Mesenteric fat pad (tissue), 1 donor: ENCODE data around the gene ANKS1A. TPM values are rescaled to one million over a fixed set of nuclear protein-coding genes. Genes with fewer than 3 reads are reported as not detected.
A peak's percentile ranks its signal among the peaks of the same experiment; 100 is the strongest.

Source experiments
- DNase-seq: peaks from one replicate; pipeline ENCODE4 v3.0.0-alpha.2; 2020; ENCODE audit warnings: low spot score
- total RNA-seq: library from RNA; stranded (reverse); fragmentation: NEBNext Ultra II Directional; extraction: Animal tissue kit (Norgen Biotek cat#: 25700); gene quantifications from one replicate; pipeline ENCODE4 v1.2.1, GENCODE V29; 2021
- donor health status: DM: yes; HTN: yes; CAD: no.

The ANKS1A gene
- total RNA-seq, 1 donor from 2014 or later, result 21.9 TPM

DNA sequence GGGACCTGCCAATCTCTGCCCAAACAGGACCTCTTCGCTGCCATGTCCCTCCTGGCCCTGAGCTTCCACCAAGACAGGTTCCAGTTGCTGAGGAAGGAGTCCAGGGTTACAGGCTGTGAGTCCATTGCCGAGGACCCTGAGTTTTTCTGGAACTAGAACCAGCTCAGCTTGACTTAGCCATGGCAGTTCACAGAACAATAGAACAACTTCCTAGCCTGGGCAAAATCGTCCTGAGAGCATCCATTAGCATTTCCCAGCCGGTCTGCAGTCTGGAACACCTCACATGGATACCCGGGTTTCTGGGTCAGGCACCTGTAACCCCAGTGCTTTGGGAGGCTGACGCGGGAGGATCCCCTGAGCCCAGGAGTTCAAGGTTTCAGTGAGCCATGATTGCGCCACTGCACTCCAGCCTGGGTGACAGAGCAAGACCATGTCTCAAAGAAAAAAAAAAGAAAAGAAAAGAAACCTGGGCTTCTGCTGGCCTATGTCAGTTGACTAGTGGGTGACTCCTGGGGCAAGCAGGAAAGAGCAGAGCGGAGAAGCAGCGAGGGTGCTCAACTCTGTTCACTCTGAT lies 161.8 kb downstream of the ANKS1A start:
- DNase-seq, result no peak

DNA sequence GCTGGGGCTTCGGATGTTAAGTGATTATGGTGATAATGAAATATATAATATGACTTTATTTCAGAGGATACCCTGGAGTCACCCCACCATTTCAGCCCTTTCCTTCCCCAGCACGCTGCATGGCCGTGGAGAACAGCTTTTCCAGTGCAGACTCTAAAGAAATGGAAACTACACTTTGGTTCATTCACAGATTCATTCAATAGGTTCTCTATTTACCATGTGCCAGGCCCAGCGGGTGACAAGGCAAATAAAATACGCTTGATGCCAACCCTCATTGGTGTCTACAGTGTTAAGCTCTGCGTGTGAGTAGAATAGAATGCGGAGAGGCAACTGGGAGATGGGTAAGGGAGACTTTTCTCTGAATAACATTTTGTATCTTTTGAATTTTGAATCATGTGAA lies 162.3 kb downstream of the ANKS1A start:
- no peak for DNase-seq

DNA sequence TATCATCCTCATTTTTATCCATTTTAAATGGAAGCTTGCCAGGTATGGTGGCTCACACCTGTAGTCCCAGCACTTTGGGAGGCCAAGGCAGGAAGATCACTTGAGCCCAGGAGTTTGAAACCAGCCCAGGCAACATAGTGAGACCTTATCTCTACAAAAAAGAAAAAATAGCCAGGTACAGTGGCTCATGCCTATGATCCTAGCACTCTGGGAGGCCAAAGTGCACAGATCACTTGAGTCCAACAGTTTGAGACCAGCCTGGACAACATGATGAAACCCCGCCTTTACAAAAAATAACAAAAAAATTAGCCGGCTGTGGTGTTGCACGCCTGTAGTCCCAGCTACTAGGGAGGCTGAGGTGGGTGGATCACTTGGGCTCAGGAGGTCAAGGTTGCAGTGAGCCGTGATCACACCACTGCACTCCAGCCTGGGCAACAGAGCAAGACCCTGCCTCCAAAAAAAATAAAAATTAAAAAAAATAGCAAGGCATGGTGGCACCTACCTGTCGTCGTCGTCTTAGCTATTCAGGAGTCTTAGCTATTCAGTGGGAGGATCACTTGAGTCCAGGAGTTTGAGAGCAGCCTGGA lies 163.0 kb downstream of the ANKS1A start:
- no peak for DNase-seq

DNA sequence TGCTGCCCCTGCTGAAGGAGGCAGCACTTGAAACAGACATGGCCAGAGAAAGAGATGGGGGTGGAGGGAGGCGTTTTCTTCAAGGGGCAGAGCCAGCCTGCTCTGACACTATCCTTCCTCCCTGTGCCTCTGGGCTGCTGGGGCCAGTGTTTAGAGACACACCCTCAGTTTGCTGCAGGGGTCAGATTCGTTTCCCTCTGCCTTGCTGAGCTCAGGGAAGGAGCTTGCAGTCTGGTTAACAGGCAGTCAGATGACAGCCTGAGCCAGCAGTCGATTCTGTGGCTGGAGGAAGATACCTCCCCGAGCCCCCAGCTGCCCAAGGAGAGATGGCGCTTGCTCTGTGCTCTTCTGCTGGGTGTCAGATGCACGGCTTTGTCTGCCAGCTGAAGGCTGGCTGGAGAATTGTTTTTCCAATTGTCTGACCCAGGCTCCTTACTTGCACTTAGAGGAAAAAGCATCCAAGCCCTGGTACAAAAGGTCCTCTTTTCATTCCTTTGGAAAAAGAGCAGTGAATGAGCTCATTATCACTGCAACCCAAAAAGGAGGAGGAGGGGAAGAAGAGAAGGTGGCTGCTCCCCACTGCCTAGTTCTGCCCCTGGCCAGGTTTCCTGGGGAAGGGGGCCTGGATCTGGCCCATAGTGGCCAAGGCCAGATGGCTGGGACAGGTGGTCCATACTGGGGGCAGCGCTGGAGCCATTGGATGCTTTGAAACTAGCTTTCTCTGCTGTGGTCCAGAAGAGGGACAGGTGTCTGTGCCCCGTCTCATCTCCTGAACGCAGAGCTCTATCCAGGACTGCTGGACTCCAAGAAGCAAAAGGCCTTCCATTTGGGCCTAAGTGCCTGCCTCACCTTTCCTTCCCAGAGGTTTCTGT lies 163.9 kb downstream of the ANKS1A start:
- DNase-seq, result peak; percentile 84

DNA sequence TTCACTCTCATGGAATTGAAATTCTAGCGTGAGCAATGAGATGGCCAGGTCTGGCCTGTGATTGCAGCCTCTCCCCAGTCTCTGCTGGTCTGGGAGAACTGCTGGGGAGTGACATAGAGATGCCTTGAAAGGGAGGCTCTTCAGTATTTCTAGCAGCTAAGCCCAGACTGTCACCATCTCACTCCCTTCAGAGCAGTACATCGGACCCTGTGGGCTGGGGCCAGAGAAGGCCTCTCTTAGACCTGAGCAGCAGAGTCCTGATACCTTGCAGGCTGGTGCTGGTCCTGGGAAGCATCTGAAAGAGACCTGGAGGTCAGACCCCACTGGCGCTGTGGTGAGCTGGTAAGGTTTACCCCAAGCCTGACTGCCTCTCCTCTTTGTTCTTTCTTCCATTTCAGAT lies 164.6 kb downstream of the ANKS1A start:
- DNase-seq, result no peak

DNA sequence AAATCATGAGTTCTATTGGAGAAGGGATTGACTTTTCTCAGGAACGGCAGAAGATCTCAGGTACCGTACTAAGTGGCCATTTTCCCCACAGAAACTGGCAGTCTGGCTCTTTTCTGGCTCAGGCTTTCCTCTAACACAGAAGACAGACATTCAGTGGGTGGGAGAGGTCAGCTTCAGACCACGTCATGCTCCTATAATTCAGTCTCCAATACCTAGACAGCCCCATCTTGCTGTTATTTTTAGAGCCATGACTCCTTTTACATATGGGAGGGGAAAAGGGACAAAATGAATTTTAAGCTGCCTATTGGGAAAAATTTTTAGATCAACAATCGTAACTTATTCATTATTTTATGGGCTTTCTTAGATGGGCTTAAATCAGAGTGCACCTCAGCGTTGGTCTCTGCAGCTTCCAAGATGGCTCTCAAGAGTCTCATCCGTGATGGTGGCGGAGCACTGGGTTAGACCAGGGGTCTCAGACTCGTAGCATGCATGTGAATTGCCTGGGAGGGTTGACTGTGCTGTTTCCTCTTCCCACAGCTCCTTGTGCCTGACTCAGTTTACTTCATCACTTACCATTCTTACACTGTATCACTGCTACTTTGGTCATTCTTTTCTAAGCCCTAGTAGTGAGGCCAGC lies 165.2 kb downstream of the ANKS1A start:
- DNase-seq, result no peak

DNA sequence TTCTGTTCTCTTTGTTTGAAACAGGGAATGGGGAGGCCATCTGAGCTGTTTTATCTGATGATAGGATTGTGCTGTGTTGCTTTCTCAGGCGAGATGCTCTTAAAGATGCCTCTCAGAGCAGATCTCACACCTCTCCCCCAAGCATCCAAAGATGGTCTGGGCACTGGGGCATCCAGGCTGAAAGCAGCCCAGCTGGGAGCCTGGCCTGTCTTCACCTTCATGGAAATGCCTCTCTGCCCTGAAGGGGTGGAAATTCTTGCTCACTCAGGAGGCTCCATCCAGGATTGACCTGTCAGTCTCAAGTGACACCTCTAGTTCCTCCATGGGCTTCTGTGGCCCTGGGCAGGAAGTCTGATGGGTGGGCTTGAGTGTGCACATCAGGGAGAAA lies 165.7 kb downstream of the ANKS1A start:
- DNase-seq, result no peak

DNA sequence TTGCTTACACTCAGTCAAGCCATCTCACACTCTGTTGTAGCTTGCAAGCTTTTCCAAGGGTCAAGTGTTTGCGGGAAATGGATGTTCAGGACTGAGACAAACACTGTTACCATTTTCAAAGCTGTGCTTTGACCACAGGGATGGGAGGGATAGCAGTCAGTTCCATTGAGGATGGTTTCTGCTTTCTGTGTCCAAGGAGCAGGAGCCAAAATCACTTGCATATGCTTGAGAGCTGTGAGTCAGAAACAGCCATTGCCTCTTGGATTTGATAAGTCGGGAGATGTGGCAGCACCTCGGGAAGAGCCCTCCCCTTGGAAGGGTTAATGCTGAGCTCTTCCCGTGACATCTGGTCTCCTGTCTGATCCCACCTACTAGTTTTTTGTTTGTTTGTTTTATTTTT lies 166.8 kb downstream of the ANKS1A start:
- no peak for DNase-seq

DNA sequence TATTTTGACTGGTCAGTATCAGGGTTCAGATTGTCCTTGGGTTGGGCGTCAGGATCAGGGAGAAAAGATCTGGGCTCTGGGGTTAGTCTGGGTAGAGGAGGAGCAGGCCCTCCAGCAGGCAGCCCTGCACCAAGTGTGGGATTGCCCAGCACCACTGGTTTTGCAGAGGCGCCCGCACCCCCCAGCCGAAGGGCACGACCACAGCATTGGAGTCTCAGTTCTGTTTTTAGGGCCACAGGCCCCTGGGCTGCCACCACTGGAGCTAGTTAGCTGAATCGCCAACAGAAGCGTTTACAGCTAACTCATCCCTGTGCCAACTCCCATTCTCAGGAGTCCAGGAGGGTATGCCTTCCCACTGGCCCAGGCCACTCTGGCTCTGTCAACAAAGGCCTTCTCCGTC lies 167.9 kb downstream of the ANKS1A start:
- no peak for DNase-seq

DNA sequence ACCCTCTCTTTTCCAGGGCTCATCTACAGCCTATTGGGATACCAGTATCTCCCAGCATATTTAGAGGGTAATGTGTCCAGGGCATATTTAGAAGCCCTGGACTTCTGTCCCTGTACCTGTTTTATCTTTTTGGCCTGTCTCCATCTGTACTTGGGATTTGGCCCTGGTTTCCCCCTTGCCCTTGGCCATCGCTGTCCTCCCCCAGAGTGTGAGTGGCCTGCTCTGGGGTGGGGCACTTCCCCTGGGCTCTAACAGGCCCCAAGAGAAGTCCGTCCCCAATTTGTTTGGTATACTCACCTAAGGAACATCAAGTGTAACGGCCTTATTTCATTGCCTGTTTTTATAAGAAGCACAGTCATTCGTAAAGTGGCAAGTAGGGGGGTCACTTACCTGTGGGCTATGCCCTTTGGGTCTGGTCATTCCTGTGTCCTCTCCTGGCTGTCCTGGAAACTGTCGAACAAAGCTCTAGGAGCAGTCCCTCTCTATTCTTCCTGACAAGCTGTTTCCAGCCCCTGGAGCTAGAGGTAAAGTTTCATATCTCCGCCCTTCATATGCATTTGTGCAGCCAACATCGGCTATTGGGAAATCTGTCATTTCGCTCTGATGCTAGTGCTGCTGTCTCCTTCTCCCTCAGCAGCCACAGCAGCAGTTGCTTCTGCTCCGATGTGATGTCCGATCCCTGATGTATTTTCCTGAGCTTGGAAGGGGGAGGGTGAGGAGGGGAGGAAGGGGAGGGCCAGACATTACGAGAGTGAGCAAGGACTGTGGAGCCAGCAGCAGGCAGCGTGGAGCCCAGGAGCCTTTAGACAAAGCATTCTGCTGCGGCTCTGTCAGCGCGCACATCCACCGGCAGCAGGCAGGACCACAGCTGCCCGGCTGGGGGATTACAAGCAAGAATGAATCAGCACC lies 168.6 kb downstream of the ANKS1A start:
- DNase-seq, result no peak

DNA sequence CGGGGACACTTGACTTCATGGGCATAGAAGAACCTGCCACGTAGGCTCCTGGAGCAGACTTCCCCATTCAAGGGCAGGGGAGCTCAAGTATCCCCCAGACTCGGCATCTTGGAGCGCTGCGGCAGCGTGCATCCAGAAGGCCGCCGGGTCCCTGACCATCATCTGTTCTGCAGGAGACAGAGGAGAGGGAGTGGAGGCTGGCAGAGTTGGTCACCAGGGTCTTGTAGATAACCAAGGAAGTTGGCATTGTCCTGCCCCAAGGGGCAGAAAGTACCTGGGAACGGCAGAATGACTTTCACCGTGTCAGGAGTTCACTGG lies 169.3 kb downstream of the ANKS1A start:
- no peak for DNase-seq

DNA sequence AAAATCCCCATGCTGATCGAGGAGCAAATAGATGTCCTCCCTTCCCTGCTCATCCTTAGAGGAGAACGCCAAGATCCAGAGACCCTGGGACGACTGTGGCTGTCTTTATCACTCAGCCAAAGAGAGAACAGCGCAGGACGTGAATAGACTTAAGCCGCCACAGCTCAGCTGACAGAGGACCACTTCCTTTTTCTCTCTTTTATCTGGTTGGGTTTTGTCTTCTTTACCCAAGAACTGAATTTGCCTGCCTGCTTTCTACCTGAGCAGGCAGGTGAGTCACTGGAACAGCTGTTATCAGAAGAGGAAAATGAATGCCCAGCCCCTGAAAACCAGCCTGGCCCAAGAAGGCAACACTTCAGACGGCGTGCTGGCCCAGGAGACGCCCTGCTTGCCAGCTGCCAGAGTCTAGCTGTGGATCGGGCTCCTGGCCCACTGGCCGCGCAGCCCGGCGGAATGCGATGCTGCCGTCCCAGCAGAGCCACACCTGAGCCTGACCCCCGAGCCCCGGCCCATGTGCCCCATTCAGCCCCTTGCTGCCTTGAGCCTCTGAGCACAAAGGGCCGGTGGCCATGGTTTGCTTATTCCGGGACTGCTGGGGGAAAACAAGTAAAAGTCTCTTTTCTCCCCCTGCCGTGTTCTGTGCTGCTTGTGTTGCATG lies 169.9 kb downstream of the ANKS1A start:
- no peak for DNase-seq

DNA sequence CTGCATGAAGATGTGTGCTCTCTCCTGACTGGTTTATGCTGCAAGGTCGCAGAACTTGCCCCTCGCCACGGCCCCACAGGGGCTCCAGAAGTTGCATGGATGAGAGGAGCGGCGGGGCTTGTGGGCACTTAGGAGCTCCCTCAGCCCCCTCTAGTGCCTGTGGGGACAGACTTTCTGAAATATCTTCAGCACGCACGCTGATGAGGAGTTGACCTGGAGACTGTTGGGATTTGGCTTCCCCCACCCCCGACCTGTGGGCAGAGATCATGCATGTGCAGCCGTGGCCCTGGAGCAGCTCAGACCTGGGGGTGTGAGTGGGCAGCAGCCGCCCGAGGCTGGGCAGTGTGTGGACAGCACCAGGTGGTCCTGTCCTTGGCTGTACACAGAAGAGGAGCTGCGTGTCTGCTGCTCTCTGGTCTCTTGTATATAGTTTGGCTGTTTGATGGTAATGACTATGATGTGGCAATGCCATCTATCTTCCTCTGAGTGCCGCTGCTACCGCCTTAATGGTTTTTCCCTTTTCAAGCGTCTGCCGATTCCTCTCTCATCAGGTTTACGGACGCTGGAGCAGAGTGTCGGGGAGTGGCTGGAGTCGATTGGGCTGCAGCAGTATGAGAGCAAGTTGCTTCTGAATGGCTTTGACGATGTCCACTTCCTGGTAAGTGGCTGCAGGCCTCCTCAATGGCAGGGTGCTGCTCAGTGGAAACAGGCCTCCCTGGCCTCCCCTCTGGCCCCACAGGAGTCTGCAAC lies 170.7 kb downstream of the ANKS1A start:
- no peak for DNase-seq

DNA sequence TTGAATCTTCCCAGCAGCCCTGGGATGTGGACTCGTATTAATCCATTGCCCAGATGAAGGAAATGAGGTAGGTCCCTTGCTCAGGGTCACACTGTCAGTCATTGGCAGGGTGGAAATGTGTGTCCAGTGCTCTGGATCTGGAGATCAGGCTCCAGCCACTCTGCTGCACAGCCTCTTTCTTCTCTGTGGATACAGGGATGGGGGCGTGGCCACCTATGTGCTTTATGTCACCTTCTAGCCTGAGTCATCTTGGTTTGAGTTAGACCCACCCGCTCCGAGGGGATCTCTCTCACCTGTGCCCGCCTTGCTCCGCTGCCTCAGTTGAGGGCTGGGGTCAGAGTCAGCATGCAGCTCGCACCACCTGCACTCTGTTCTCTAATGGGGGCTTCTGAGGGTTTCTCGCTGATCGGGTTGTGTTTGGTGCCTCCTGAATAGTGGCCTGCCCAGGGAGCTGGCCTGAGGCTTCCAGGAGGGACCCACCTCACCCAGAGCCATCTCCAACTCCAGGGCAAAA lies 172.1 kb downstream of the ANKS1A start:
- DNase-seq, result no peak

DNA sequence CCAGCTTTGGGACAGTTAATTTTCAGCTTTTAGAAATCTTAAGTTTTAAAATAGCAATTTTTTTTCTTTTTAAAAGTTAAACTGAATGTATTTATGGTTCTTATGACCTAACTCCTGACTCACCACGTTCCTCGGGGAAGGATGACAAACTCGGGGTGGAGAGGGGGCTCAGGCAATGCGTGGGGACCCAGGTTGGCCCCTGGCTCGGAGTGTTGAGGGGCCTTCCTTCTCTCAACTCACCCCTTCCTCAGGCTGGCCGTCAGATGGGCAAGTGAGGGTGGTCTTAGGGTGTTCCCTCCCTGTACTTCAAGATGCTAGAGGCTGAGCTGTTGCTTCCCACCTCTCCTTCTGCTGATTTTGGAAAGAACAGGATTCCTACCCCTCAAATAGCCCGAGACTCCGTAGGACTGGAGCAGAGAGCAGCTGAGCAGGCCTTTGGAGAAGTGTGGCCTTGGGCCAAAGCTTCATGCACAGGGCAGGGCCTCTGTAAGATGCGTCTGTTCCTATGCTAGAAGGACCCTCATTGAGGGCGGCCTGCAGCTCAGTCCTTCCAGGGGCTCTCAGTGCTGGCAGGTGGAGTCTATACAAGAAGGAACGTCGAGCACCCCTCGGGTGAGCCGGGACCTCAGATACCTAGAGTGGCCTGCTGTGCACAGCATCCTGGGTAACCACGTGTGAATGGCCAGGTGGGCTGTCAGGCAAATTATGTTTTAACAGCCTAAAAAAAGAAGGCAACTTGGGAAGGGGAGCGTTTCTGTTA lies 172.8 kb downstream of the ANKS1A start:
- no peak for DNase-seq

DNA sequence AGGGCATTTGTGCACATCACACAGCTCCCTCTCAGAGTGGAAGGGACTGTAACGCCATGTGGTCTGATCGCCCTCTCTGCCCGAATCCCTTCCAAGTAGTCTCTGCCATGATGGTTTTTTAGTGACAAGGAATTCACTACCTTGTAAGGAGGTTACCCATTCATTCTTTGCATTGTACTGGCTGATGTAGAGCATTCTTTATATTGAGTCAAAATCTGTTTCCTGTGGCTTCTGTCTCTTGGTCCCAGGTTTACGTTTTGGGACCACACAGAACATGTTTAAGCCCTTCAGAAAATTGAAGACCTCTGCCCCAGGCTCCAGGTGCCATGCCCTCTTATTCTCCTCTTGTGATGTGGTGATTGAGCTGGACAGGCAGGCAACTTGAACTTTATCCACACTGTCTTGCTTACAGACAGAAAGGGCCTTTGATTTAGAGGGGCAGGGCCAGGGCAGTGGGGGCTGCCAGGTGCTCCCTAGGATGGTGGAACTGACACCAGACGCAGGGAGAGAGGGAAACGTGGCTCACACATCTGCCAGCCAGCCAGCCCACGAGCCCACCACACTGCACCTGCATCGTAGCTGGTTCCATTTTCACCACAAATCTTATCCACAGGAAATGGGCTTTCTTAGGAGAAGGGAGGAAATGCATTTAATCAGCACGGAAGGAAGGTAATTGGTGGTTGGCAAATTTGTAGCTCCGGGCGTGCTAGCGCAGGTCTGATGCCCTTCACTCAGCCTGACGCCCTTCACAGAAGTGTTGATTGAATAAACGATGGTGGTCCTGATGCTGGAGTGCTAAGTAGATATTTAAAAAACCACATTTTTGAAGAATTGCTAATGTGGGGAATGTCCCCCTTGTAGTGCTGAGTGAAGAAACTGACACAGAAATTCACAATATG lies 173.9 kb downstream of the ANKS1A start:
- DNase-seq, result no peak

DNA sequence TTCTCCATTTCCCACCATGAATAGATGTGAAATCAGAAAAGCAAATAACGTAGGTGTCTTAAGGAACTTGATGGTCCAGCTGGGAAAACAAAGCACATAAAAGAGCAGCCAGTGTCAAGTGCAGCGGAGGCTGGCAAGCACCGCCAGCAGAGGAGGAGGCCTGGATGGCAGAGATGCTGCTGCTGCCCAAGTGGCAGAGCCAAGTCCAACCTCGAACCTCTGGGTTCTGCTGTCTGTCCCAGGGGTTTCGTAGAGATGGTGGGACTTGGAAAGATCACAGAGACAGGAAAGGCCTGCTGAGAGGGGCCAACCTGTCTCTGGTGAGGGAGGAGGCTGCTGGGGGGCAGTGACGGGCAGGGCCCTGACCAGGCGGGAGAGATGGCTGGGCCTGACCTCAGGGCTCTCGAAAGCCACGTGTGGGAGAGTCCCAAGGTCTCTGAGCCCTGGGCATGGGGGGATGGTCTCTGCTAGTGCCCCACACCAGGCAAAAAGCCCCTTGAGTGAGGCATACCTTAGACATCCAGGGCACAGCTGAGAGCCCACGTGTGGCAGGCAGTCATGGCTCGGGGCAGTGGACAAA lies 174.7 kb downstream of the ANKS1A start:
- DNase-seq, result no peak

DNA sequence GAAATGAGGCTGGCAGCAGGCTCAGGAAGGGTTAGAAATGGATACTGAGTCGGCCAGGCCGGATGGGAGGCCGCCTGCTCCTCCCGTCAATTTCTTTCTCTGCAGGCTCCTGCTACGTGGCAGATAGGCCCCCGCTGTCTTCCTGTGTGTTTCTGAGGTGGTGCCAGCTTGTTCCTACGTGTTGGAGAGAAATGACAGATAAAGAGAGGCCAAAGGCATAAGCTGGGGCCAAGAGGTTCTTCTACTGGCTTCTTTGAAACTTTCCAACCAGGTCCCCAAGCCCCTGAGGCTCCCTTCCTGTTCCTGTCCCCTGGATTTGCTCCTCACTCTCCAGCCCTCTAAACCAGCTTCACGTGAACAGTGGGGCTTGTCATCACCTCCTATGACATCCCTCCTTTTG lies 175.2 kb downstream of the ANKS1A start:
- DNase-seq, result no peak
